Common myeloid progenitor, CD34-positive (primary cell): ENCODE data around the gene ALB.
A peak's percentile ranks its signal among the peaks of the same experiment; 100 is the strongest.

Experiments used
- CTCF ChIA-PET: fragments of 350-600 bp; sonication (Branson Sonifier 250); formaldehyde crosslinking; loops from one replicate; lab custom pipeline; 2021; ENCODE audit warnings: antibody characterized with exemption; lab: Charles Lee
- POLR2A ChIA-PET: fragments of 350-600 bp; sonication (Branson Sonifier 250); formaldehyde crosslinking; loops from one replicate; lab custom pipeline; 2021; ENCODE audit warnings: antibody characterized with exemption; lab: Charles Lee
- DNase-seq, 3 donors: peaks; one replicate each; pipeline versions ENCODE4 v3.0.0 to v3.0.0-alpha.2; 2013
- H3K27ac ChIP-seq, 2 experiments: 1 replicate in 1 of 2; 2 replicates in 1 of 2; pipeline ENCODE4 v1.7.0; 2013; ENCODE audit warnings: inconsistent platforms in 2 of 2, low read length in 2 of 2, mild to moderate bottlenecking in 2 of 2, low read depth in 1 of 2, moderate library complexity in 1 of 2; ENCODE audit not compliant: severe bottlenecking in 2 of 2, insufficient read depth in 1 of 2, poor library complexity in 1 of 2
- H3K27me3 ChIP-seq, 5 experiments: replicated peaks in 2 of 5; 1 replicate in 3 of 5; 2 replicates in 2 of 5; pipeline versions ENCODE4 v1.6.1 to v1.7.0; 2013; ENCODE audit warnings: low read length in 4 of 5, mild to moderate bottlenecking in 2 of 5, moderate library complexity in 2 of 5, inconsistent platforms in 1 of 5; ENCODE audit not compliant: insufficient read depth in 5 of 5, control insufficient read depth in 4 of 5
- H3K36me3 ChIP-seq, 4 experiments: 1 replicate in 2 of 4; 2 replicates in 2 of 4; pipeline versions ENCODE4 v1.6.1 to v1.7.0; 2013; ENCODE audit warnings: low read length in 3 of 4, control low read depth in 1 of 4, mild to moderate bottlenecking in 1 of 4; ENCODE audit not compliant: control insufficient read depth in 4 of 4, insufficient read depth in 4 of 4
- H3K4me1 ChIP-seq, 4 experiments: 1 replicate in 3 of 4; 2 replicates in 1 of 4; pipeline versions ENCODE4 v1.6.1 to v1.7.1; 2013; ENCODE audit warnings: low read length in 3 of 4, mild to moderate bottlenecking in 3 of 4, control low read depth in 1 of 4, inconsistent platforms in 1 of 4, moderate library complexity in 1 of 4; ENCODE audit not compliant: control insufficient read depth in 4 of 4, insufficient read depth in 4 of 4; ENCODE audit errors: control extremely low read depth in 1 of 4
- H3K4me3 ChIP-seq, 7 experiments: 1 replicate in 4 of 7; 2 replicates in 3 of 7; pipeline versions ENCODE4 v1.5.1 to v1.7.0; 2013; ENCODE audit warnings: mild to moderate bottlenecking in 7 of 7, low read length in 6 of 7, moderate library complexity in 6 of 7, inconsistent platforms in 2 of 7, low read depth in 2 of 7, control low read depth in 1 of 7; ENCODE audit not compliant: insufficient read depth in 4 of 7, control insufficient read depth in 1 of 7; ENCODE audit errors: extremely low read depth in 1 of 7
- H3K9me3 ChIP-seq, 5 experiments: 1 replicate in 4 of 5; 2 replicates in 1 of 5; pipeline versions ENCODE4 v1.6.1 to v1.7.1; 2013; ENCODE audit warnings: low read length in 4 of 5, mild to moderate bottlenecking in 2 of 5, inconsistent platforms in 1 of 5, low read depth in 1 of 5, moderate library complexity in 1 of 5; ENCODE audit not compliant: control insufficient read depth in 4 of 5, insufficient read depth in 2 of 5; ENCODE audit errors: control extremely low read depth in 1 of 5
- WGBS: methylation state at CpG from one replicate; pipeline ENCODE4 v1.1.5; 2013; ENCODE audit not compliant: insufficient coverage; 5-methylcytosine and 5-hydroxymethylcytosine counted together

ALB gene

DNA sequence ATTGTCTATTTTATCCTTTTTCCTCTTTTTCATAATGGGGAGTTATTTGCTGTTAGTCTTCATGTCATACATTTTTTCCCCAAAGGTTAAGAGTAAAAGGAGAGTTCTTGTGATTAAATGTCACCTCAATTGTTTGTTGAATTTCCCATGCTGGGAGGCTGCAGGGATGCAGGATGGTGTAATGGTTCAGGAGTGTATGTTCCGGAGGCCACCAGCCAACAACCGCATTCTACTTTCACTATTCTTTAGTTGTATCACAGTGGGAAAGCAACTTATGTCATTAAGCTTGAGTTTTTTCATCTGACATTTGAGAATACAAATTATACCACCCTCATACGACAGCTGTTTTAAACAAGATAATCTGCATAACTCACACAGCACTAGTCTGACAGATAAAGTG is 47.3 kb downstream of the ALB start:
- H3K27ac ChIP-seq, result no peak overlapping the region
- no peak for DNase-seq
- H3K27me3 ChIP-seq, result peaks cover 0 to 4% (median 0%) of the 10 kb centered on the region in 5 experiments
- H3K4me3 ChIP-seq, result no peak overlapping the region
- no peaks in the 10 kb centered on the region for H3K9me3 ChIP-seq
- no peaks in the 10 kb centered on the region for H3K4me1 ChIP-seq
- ChIA-PET CTCF (no interaction called here), POLR2A (no interaction called here)
- WGBS, result no CpG with 5 or more reads among the region's 3 CpGs
- H3K36me3 ChIP-seq, result no peaks in the 10 kb centered on the region

DNA sequence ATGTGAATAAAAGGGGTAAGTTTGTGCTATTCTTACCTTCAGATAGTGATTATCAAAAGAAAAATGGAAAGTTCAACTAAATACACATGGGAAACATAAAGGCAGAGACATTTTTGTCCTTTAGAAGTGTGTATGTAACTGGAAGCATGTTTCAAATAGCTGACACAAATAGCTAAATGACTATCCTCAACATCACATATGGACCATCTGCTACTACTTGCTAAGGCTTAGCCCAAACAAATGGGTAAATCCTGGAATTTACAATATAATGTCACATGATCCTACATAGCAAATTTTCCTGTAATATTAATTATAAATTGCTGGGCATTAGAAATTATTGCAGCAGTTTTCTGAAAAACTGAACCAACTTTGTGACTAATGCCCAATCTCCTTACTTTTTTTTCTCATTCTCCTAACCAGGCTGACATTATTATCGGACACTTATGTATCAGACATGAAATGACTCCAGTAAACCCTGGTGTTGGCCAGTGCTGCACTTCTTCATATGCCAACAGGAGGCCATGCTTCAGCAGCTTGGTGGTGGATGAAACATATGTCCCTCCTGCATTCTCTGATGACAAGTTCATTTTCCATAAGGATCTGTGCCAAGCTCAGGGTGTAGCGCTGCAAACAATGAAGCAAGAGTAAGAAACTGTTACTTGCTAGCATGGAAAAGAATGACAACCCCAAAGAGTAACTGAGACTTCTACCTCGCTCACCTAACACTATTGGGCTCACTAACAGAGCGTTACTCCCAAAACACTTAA is 48.1 kb downstream of the ALB start:
- no peak overlapping the region for H3K4me3 ChIP-seq
- no peaks in the 10 kb centered on the region for H3K9me3 ChIP-seq
- 97% methylated on average over 3 of the region's 4 CpGs for WGBS
- H3K36me3 ChIP-seq, result no peaks in the 10 kb centered on the region
- POLR2A ChIA-PET, result no interaction called here
- H3K27me3 ChIP-seq, result peaks cover 0 to 4% (median 0%) of the 10 kb centered on the region in 5 experiments
- H3K4me1 ChIP-seq, result no peaks in the 10 kb centered on the region
- no peak overlapping the region for H3K27ac ChIP-seq
- CTCF ChIA-PET, result no interaction called here
- DNase-seq, result no peak

DNA sequence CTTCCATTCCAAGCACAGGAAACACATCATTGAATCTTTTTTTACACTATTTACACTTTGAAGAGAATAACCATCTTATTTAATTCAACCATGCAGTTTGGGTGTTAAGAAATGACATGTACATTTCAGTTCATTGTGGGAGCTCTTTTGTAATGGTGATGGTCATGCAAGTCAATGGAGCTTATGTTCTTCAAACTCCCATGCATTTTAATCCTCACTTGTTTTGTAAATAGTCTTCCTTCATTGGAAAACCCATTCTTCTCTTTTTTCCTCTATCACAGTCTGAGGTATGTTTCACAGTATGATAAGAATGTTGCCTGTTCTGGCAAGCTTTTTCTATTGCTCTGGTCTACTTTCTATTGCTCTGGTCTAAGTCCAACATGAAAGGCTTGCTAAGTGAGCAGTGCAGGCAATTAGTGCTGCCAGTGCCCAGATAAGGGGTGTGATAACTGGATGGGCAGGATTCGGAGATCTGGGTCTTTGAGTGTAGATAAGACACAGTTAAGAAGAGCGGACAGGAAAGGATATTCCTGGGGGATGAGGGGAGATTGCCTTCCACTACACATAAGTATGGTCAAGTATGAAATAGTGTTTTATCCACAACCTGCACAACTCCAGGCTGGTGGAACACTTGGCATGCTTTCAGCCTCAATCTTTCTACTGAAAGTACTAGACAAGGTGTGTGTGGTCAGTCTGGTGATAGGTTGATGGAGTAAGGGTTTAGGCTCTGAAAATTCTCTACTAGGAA is 49.0 kb downstream of the ALB start:
- Histone ChIP-seq H3K4me3 (no peak overlapping the region), H3K27ac (no peak overlapping the region), H3K36me3 (no peaks in the 10 kb centered on the region), H3K4me1 (no peaks in the 10 kb centered on the region), H3K9me3 (no peaks in the 10 kb centered on the region), H3K27me3 (no peaks in the 10 kb centered on the region)
- no peak for DNase-seq
- CTCF ChIA-PET, result no interaction called here
- no CpG with 5 or more reads among the region's 2 CpGs for WGBS
- POLR2A ChIA-PET, result no interaction called here

DNA sequence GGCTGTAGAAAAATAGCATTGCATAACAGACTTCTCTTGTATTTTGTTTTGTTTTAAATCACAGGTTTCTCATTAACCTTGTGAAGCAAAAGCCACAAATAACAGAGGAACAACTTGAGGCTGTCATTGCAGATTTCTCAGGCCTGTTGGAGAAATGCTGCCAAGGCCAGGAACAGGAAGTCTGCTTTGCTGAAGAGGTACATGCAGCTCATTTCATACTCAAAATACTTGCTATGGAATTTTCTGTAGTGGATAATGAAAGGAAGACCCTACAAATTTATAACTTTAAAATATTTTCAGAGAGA is 49.6 kb downstream of the ALB start:
- DNase-seq, result peak in 2 of 3 donors; percentile 7 to 25
- Histone ChIP-seq H3K27ac (no peak overlapping the region), H3K27me3 (no peaks in the 10 kb centered on the region), H3K9me3 (no peaks in the 10 kb centered on the region), H3K4me1 (no peaks in the 10 kb centered on the region), H3K4me3 (no peak overlapping the region), H3K36me3 (no peaks in the 10 kb centered on the region)
- CTCF ChIA-PET, result no interaction called here
- POLR2A ChIA-PET, result no interaction called here

DNA sequence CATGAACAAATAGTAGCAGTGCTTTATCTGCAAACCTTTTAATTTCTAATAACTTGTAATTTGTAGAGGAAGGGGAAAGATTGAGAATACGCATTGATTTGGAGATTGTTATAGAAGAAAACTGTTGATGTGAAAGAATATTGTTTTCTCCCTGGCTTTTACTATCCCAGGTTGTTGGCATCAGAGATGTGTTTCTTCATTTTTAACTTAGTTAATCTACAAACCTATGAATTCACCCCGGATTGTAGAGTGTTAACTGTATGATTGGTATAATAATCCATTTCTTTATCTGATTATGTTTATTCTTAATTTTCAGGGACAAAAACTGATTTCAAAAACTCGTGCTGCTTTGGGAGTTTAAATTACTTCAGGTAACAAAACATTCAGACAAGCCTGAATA is 50.8 kb downstream of the ALB start:
- ChIA-PET POLR2A (no interaction called here), CTCF (no interaction called here)
- H3K4me3 ChIP-seq, result no peak overlapping the region
- no peaks in the 10 kb centered on the region for H3K4me1 ChIP-seq
- no peak overlapping the region for H3K27ac ChIP-seq
- no CpG with 5 or more reads among the region's 3 CpGs for WGBS
- H3K9me3 ChIP-seq, result no peaks in the 10 kb centered on the region
- DNase-seq, result no peak
- H3K27me3 ChIP-seq, result no peaks in the 10 kb centered on the region
- H3K36me3 ChIP-seq, result no peaks in the 10 kb centered on the region

DNA sequence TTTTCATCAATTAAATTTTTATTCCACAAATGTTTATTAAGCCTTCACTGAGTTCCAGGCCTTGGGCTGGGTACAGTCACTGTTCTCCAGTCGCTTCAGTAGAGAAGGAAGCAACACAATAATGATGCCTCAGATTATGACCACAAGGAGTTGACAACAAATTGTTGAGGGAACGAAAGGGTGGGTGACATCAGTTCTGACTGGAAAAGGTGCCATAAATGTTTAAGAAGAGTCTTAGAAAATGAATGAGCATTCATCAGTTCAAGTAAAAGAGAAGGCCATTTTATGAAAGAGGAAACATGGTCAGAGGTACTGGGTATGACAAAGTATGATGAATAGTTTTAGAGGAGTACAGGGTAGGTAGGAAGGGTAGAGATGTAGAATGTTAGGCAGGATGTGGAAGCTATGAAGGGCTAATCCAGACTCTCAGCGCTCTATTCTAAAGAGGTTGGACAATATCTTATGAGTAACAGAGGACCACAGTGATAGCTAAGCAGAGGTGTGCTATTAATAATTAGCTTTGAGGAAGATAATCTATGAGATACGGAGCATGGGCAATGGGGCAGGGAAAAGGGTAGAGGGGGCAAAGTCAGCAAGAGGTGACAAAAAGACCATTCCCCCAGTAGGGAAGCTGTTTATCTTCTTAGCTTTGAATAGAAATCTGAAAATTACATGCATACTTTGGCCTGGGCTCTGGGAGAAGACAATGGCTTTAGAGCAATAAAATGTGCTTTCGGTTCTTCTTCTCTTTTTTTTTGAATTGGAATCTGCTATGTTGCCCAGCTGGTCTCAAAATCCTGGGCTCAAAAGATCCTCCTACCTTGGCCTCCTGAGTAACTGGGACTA is 52.3 kb downstream of the ALB start:
- Histone ChIP-seq H3K4me3 (no peak overlapping the region), H3K36me3 (no peaks in the 10 kb centered on the region), H3K27ac (no peak overlapping the region), H3K9me3 (no peaks in the 10 kb centered on the region), H3K27me3 (no peaks in the 10 kb centered on the region), H3K4me1 (no peaks in the 10 kb centered on the region)
- 92% methylated on average over 2 of the region's 5 CpGs for WGBS
- ChIA-PET POLR2A (no interaction called here), CTCF (interaction anchor here (1.1 to 4.3 kb wide), 2 partner anchors 10 to 21 kb away, joined by 3 to 13 read pairs; no protein-coding TSS in a partner anchor)
- DNase-seq, result no peak
